SK-N-MC (cell line): Measurements from ENCODE around the gene MIX23.
A peak's percentile ranks its signal among the peaks of the same experiment; 100 is the strongest.

ENCODE experiments used
- DNase-seq: peaks from one replicate; pipeline ENCODE4 v3.0.0-alpha.2; 2011; ENCODE audit warnings: low read depth, low spot score
- H3K27ac ChIP-seq: fragments of 200-600 bp; sonication (generic); 2 replicates; pipeline ENCODE4 v1.5.1; 2016; ENCODE audit warnings: mixed run types
- H3K36me3 ChIP-seq: fragments of 200-600 bp; sonication (generic); 2 replicates; pipeline ENCODE4 v1.6.1; 2017; ENCODE audit warnings: antibody characterized with exemption, low read length, mixed read lengths; ENCODE audit not compliant: insufficient read depth
- H3K4me3 ChIP-seq: fragments of 200-600 bp; sonication (generic); 2 replicates; pipeline ENCODE4 v1.5.1; 2016
- H3K9ac ChIP-seq: fragments of 200-600 bp; sonication (generic); 2 replicates; pipeline ENCODE4 v1.8.0; 2017; ENCODE audit warnings: mixed run types, mixed read lengths; ENCODE audit not compliant: insufficient read length
- H3K9me3 ChIP-seq: fragments of 200-600 bp; sonication (generic); 2 replicates; pipeline ENCODE4 v1.6.1; 2017; ENCODE audit warnings: low read depth, mild to moderate bottlenecking, antibody characterized with exemption, low read length, moderate library complexity, mixed read lengths
- EZH2 ChIP-seq: fragments of 200-600 bp; sonication (generic); IDR thresholded peaks from one replicate; pipeline ENCODE4 v1.6.1; 2017; ENCODE audit warnings: antibody characterized with exemption
- FOXP2 ChIP-seq: optimal IDR thresholded peaks from 2 replicates; pipeline ENCODE3; 2011; ENCODE audit warnings: mild to moderate bottlenecking, moderate library complexity; ENCODE audit not compliant: insufficient read depth; ENCODE audit errors: extremely low read length, control extremely low read depth
- POLR2AphosphoS5 ChIP-seq: IDR thresholded peaks from 2 replicates; pipeline ENCODE4 v1.6.1; 2012; ENCODE audit warnings: mild to moderate bottlenecking, low read depth, low read length, borderline replicate concordance

MIX23 gene

GRCh38 chr3:122353215-122353614, 29.8 kb downstream of the MIX23 start:
- H3K4me3 ChIP-seq, result no peak overlapping the region
- H3K36me3 ChIP-seq, result no peaks in the 10 kb centered on the region; the same call in 1 of the 2 replicates
- no peak for DNase-seq
- H3K9me3 ChIP-seq, result no peaks in the 10 kb centered on the region
- H3K27ac ChIP-seq, result no peak overlapping the region
- H3K9ac ChIP-seq, result no peak overlapping the region
- TF ChIP-seq EZH2, result no peak
- no peak for TF ChIP-seq FOXP2
- no peak for TF ChIP-seq POLR2AphosphoS5

GRCh38 chr3:122351612-122352011, 31.4 kb downstream of the MIX23 start:
- Histone ChIP-seq H3K27ac (no peak overlapping the region), H3K9me3 (no peaks in the 10 kb centered on the region), H3K36me3 (no peaks in the 10 kb centered on the region), H3K9ac (no peak overlapping the region), H3K4me3 (no peak overlapping the region)
- TF ChIP-seq FOXP2, result no peak
- no peak for TF ChIP-seq EZH2
- TF ChIP-seq POLR2AphosphoS5, result no peak
- no peak for DNase-seq

- DNase-seq, result no peak
- Histone ChIP-seq H3K9ac (no peak overlapping the region), H3K36me3 (no peaks in the 10 kb centered on the region), H3K27ac (no peak overlapping the region), H3K4me3 (no peak overlapping the region), H3K9me3 (no peaks in the 10 kb centered on the region)
- TF ChIP-seq EZH2 (no peak), POLR2AphosphoS5 (no peak), FOXP2 (no peak)
These were observed 32.1 kb downstream of the MIX23 start for GRCh38 chr3:122350814-122351418.

- no peak overlapping the region for H3K27ac ChIP-seq
- H3K36me3 ChIP-seq, result no peaks in the 10 kb centered on the region
- no peak overlapping the region for H3K4me3 ChIP-seq
- H3K9me3 ChIP-seq, result no peaks in the 10 kb centered on the region
- DNase-seq, result no peak
- TF ChIP-seq EZH2 (no peak), FOXP2 (no peak), POLR2AphosphoS5 (no peak)
- no peak overlapping the region for H3K9ac ChIP-seq
These were observed 33.9 kb downstream of the MIX23 start for GRCh38 chr3:122349171-122349570.

GRCh38 chr3:122343654-122344053, 39.4 kb downstream of the MIX23 start:
- H3K36me3 ChIP-seq, result no peaks in the 10 kb centered on the region
- no peak for DNase-seq

GRCh38 chr3:122342803-122343202, 40.2 kb downstream of the MIX23 start:
- Histone ChIP-seq H3K4me3 (no peak overlapping the region), H3K9me3 (no peaks in the 10 kb centered on the region), H3K9ac (no peak overlapping the region), H3K36me3 (no peaks in the 10 kb centered on the region), H3K27ac (no peak overlapping the region)
- no peak for DNase-seq
- TF ChIP-seq EZH2, result no peak

More at GRCh38 chr3:122343654-122344053, 39.4 kb downstream of the MIX23 start:
- Histone ChIP-seq H3K4me3 (no peak overlapping the region), H3K27ac (no peak overlapping the region), H3K9ac (no peak overlapping the region), H3K9me3 (no peaks in the 10 kb centered on the region)
- TF ChIP-seq FOXP2 (no peak), EZH2 (no peak), POLR2AphosphoS5 (no peak)

- H3K27ac ChIP-seq, result no peak overlapping the region
- TF ChIP-seq EZH2 (no peak), FOXP2 (no peak), POLR2AphosphoS5 (no peak)
- no peak for DNase-seq
- no peaks in the 10 kb centered on the region for H3K36me3 ChIP-seq
- H3K4me3 ChIP-seq, result no peak overlapping the region
- no peaks in the 10 kb centered on the region for H3K9me3 ChIP-seq
- no peak overlapping the region for H3K9ac ChIP-seq
These were observed 50.5 kb downstream of the MIX23 start for GRCh38 chr3:122332551-122332950.

GRCh38 chr3:122331886-122332285, 51.1 kb downstream of the MIX23 start:
- H3K9me3 ChIP-seq, result no peaks in the 10 kb centered on the region
- no peaks in the 10 kb centered on the region for H3K36me3 ChIP-seq
- DNase-seq, result no peak
- no peak overlapping the region for H3K4me3 ChIP-seq
- H3K27ac ChIP-seq, result no peak overlapping the region
- no peak overlapping the region for H3K9ac ChIP-seq
- no peak for TF ChIP-seq POLR2AphosphoS5
- no peak for TF ChIP-seq FOXP2
- TF ChIP-seq EZH2, result no peak

- no peak overlapping the region for H3K27ac ChIP-seq
- no peaks in the 10 kb centered on the region for H3K36me3 ChIP-seq
- DNase-seq, result no peak
- no peaks in the 10 kb centered on the region for H3K9me3 ChIP-seq
- no peak overlapping the region for H3K9ac ChIP-seq
- TF ChIP-seq EZH2 (no peak), POLR2AphosphoS5 (no peak), FOXP2 (no peak)
- peak overlapping the region; percentile 44; the same call in 1 of the 2 replicates for H3K4me3 ChIP-seq
These were observed 57.3 kb downstream of the MIX23 start for GRCh38 chr3:122325769-122326168.
